Measurements from ENCODE around the gene PEX5L. TPM values are rescaled to one million over a fixed set of nuclear protein-coding genes. Genes with fewer than 3 reads are reported as not detected.

The PEX5L gene
- total and polyA plus RNA-seq, 2 donors (not counting 1 experiment from before 2014, with no cell fraction given) = not detected

- Mint-ChIP-seq H3K4me3 (no peak overlapping the region), H3K4me1 (no peaks in the 10 kb centered on the region), H3K9me3 (ENCODE audit: insufficient read depth) (no peaks in the 10 kb centered on the region), H3K27me3 (peaks cover 20% of the 10 kb centered on the region), H3K27ac (no peak overlapping the region)
- DNase-seq (no peak), ATAC-seq (ENCODE audit: low read depth) (no peak)
- ChIA-PET POLR2A (no interaction called here), CTCF (no interaction called here)
- Histone ChIP-seq H3K4me3 (ENCODE audit: control extremely low read depth in 1 of 5, extremely low read depth in 1 of 5, insufficient read depth in 1 of 5, low read depth in 2 of 5, low read length in 4 of 5) (no peak overlapping the region), H3K9me3 (ENCODE audit: control extremely low read depth in 1 of 3, control insufficient read depth in 2 of 3, insufficient read depth in 1 of 3, low read length in 2 of 3) (no peaks in the 10 kb centered on the region), H2AFZ (ENCODE audit: insufficient read depth, low read depth, low read length, poor library complexity, severe bottlenecking) (no peak overlapping the region), H3K36me3 (replicated peaks in 1 of 2; ENCODE audit: control extremely low read depth in 1 of 2, control insufficient read depth in 1 of 2, extremely low read depth in 1 of 2, insufficient read depth in 2 of 2, low read length in 1 of 2) (no peaks in the 10 kb centered on the region), H4K20me1 (ENCODE audit: control insufficient read depth, insufficient read depth, low read length, poor library complexity, severe bottlenecking) (no peaks in the 10 kb centered on the region), H3K4me2 (replicated peaks; ENCODE audit: low read depth, low read length, poor library complexity, severe bottlenecking) (no peak overlapping the region), H3K9ac (ENCODE audit: low read length) (no peak overlapping the region), H3K27ac (ENCODE audit: low read length in 2 of 2) (no peak overlapping the region), H3K27me3 (replicated peaks in 1 of 4; ENCODE audit: control extremely low read depth in 1 of 4, control insufficient read depth in 3 of 4, insufficient read depth in 4 of 4, low read length in 3 of 4) (no peaks in the 10 kb centered on the region), H3K4me1 (ENCODE audit: control insufficient read depth in 2 of 2, insufficient read depth in 2 of 2, low read length in 2 of 2) (no peaks in the 10 kb centered on the region), H3K79me2 (ENCODE audit: control insufficient read depth, insufficient read depth, low read length) (no peaks in the 10 kb centered on the region)
- no peak for TF ChIP-seq CTCF (IDR thresholded peaks at IDR 0.05)
- WGBS (ENCODE audit: insufficient coverage) = no CpG with 5 or more reads among the region's 4 CpGs
- intact Hi-C loops (cut with micrococcal nuclease) = no loop called here
Measured at GRCh38 chr3:179907784-179908482, 128.8 kb downstream of the PEX5L start.

- no peaks in the 10 kb centered on the region for H3K36me3 ChIP-seq (replicated peaks in 1 of 2; ENCODE audit: control extremely low read depth in 1 of 2, control insufficient read depth in 1 of 2, extremely low read depth in 1 of 2, insufficient read depth in 2 of 2, low read length in 1 of 2)
- POLR2A ChIA-PET = no interaction called here
- H3K27me3 ChIP-seq (replicated peaks in 1 of 4; ENCODE audit: control extremely low read depth in 1 of 4, control insufficient read depth in 3 of 4, insufficient read depth in 4 of 4, low read length in 3 of 4) = no peaks in the 10 kb centered on the region
- no peak overlapping the region for H3K27ac Mint-ChIP-seq
- H3K9ac ChIP-seq (ENCODE audit: low read length) = no peak overlapping the region
- H3K9me3 ChIP-seq (ENCODE audit: control extremely low read depth in 1 of 3, control insufficient read depth in 2 of 3, insufficient read depth in 1 of 3, low read length in 2 of 3) = no peaks in the 10 kb centered on the region
- CTCF ChIA-PET = interaction anchor here (1.0 kb wide), 1 partner anchor 30 kb away, joined by 3 read pairs; no protein-coding TSS in a partner anchor
- no peak overlapping the region for H2AFZ ChIP-seq (ENCODE audit: insufficient read depth, low read depth, low read length, poor library complexity, severe bottlenecking)
- H3K27ac ChIP-seq (ENCODE audit: low read length in 2 of 2) = no peak overlapping the region
- H3K4me3 ChIP-seq (ENCODE audit: control extremely low read depth in 1 of 5, extremely low read depth in 1 of 5, insufficient read depth in 1 of 5, low read depth in 2 of 5, low read length in 4 of 5) = no peak overlapping the region
- 89% methylated on average over 10 of the region's 10 CpGs for WGBS (ENCODE audit: insufficient coverage)
- H3K27me3 Mint-ChIP-seq = peaks cover 12% of the 10 kb centered on the region
- ATAC-seq (ENCODE audit: low read depth) (no peak), DNase-seq (no peak)
- no peaks in the 10 kb centered on the region for H3K9me3 Mint-ChIP-seq (ENCODE audit: insufficient read depth)
- H4K20me1 ChIP-seq (ENCODE audit: control insufficient read depth, insufficient read depth, low read length, poor library complexity, severe bottlenecking) = no peaks in the 10 kb centered on the region
- no peaks in the 10 kb centered on the region for H3K79me2 ChIP-seq (ENCODE audit: control insufficient read depth, insufficient read depth, low read length)
- H3K4me1 ChIP-seq (ENCODE audit: control insufficient read depth in 2 of 2, insufficient read depth in 2 of 2, low read length in 2 of 2) = no peaks in the 10 kb centered on the region
- intact Hi-C loops (cut with micrococcal nuclease) = no loop called here
- TF ChIP-seq EZH2 (IDR thresholded peaks at IDR 0.05; ENCODE audit: borderline replicate concordance, insufficient read depth, low read depth, low read length, poor library complexity, severe bottlenecking) = no peak
- TF ChIP-seq CTCF (IDR thresholded peaks at IDR 0.05) = no peak
- H3K4me2 ChIP-seq (replicated peaks; ENCODE audit: low read depth, low read length, poor library complexity, severe bottlenecking) = no peak overlapping the region
- no peak overlapping the region for H3K4me3 Mint-ChIP-seq
- H3K4me1 Mint-ChIP-seq = no peaks in the 10 kb centered on the region
Measured at GRCh38 chr3:179902061-179902460, 134.7 kb downstream of the PEX5L start.
